SK-N-SH treated with all-trans-retinoic acid at 6 μM for 48 hours (cell line): ENCODE results near the gene NT5DC1.

Experiments used
- ATAC-seq: fragments of 200-7000 bp; cut with Tn5 transposase; 3 replicates; pipeline ENCODE4 v1.9.1; 2020; ENCODE audit warnings: mild to moderate bottlenecking, moderate library complexity
- ARNTL ChIP-seq: fragments of 450-650 bp; formaldehyde crosslinking; IDR thresholded peaks from 2 replicates; pipeline ENCODE4 v1.5.0; 2020; ENCODE audit warnings: low read depth, mild to moderate bottlenecking, moderate library complexity, borderline replicate concordance
- BACH2 ChIP-seq: fragments of 250-450 bp; sonication (Bioruptor Pico); IDR thresholded peaks from 2 replicates; pipeline ENCODE4 v1.9.0; 2021; ENCODE audit warnings: mild to moderate bottlenecking, borderline replicate concordance
- CREB5 ChIP-seq: fragments of 250-450 bp; sonication (Bioruptor Pico); IDR thresholded peaks from 2 replicates; pipeline ENCODE4 v1.5.1; 2020; ENCODE audit warnings: low read depth, mild to moderate bottlenecking, moderate library complexity
- CSDC2 ChIP-seq: fragments of 250-450 bp; sonication (Bioruptor Pico); IDR thresholded peaks from 2 replicates; pipeline ENCODE4 v1.5.0; 2020; ENCODE audit warnings: mild to moderate bottlenecking, moderate library complexity
- CSRNP3 ChIP-seq: fragments of 250-450 bp; sonication (Bioruptor Pico); IDR thresholded peaks from 2 replicates; pipeline ENCODE4 v1.5.1; 2021; ENCODE audit warnings: mild to moderate bottlenecking, moderate library complexity
- ESRRG ChIP-seq: fragments of 250-450 bp; sonication (Bioruptor Pico); IDR thresholded peaks from 2 replicates; pipeline ENCODE4 v1.6.1; 2021; ENCODE audit warnings: mild to moderate bottlenecking
- GLIS3 ChIP-seq: fragments of 250-450 bp; sonication (Bioruptor Pico); IDR thresholded peaks from 2 replicates; pipeline ENCODE4 v1.5.0; 2020; ENCODE audit warnings: mild to moderate bottlenecking, moderate library complexity
- ISL1 ChIP-seq: fragments of 250-450 bp; sonication (Bioruptor Pico); IDR thresholded peaks from 2 replicates; pipeline ENCODE4 v2.1.2; 2022; ENCODE audit warnings: mild to moderate bottlenecking, moderate library complexity
- OSR1 ChIP-seq: fragments of 250-450 bp; sonication (Bioruptor Pico); IDR thresholded peaks from 2 replicates; pipeline ENCODE4 v1.8.0; 2022; ENCODE audit warnings: moderate library complexity, mild to moderate bottlenecking, inconsistent platforms
- PATZ1 ChIP-seq: fragments of 250-450 bp; sonication (Bioruptor Pico); IDR thresholded peaks from 2 replicates; pipeline ENCODE4 v1.8.0; 2020; ENCODE audit warnings: mild to moderate bottlenecking, moderate library complexity, borderline replicate concordance
- POU6F1 ChIP-seq: fragments of 250-450 bp; sonication (Bioruptor Pico); IDR thresholded peaks from 2 replicates; pipeline ENCODE4 v1.8.0; 2021; ENCODE audit warnings: low read depth, mild to moderate bottlenecking, moderate library complexity, borderline replicate concordance
- PPARA ChIP-seq: fragments of 250-450 bp; sonication (Bioruptor Pico); IDR thresholded peaks from 2 replicates; pipeline ENCODE4 v1.5.0; 2020; ENCODE audit warnings: mild to moderate bottlenecking, borderline replicate concordance
- RARB ChIP-seq: fragments of 250-450 bp; sonication (Bioruptor Pico); IDR thresholded peaks from 2 replicates; pipeline ENCODE4 v1.8.0; 2021; ENCODE audit warnings: mild to moderate bottlenecking, moderate library complexity
- SNAI2 ChIP-seq: fragments of 250-450 bp; sonication (Bioruptor Pico); IDR thresholded peaks from 2 replicates; pipeline ENCODE4 v1.5.0; 2020; ENCODE audit warnings: mild to moderate bottlenecking, moderate library complexity
- TCF4 ChIP-seq: fragments of 250-450 bp; sonication (Bioruptor Pico); IDR thresholded peaks from 2 replicates; pipeline ENCODE4 v1.8.0; 2021; ENCODE audit warnings: mild to moderate bottlenecking, moderate library complexity, borderline replicate concordance
- TOX ChIP-seq: fragments of 250-450 bp; sonication (Bioruptor Pico); IDR thresholded peaks from 2 replicates; pipeline ENCODE4 v1.8.0; 2021; ENCODE audit warnings: mild to moderate bottlenecking, moderate library complexity, borderline replicate concordance
- TSHZ2 ChIP-seq: fragments of 250-450 bp; sonication (Bioruptor Pico); IDR thresholded peaks from 2 replicates; pipeline ENCODE4 v1.5.0; 2020; ENCODE audit warnings: mild to moderate bottlenecking, moderate library complexity
- ZC3H10 ChIP-seq: fragments of 250-450 bp; sonication (Bioruptor Pico); IDR thresholded peaks from 2 replicates; pipeline ENCODE4 v1.5.1; 2021; ENCODE audit warnings: mild to moderate bottlenecking, moderate library complexity
- ZFP3 ChIP-seq: fragments of 250-450 bp; sonication (Bioruptor Pico); IDR thresholded peaks from 2 replicates; pipeline ENCODE4 v1.5.0; 2020; ENCODE audit warnings: mild to moderate bottlenecking, moderate library complexity
- ZFP30 ChIP-seq: fragments of 450-650 bp; formaldehyde crosslinking; IDR thresholded peaks from 2 replicates; pipeline ENCODE4 v1.5.0; 2022; ENCODE audit warnings: mild to moderate bottlenecking, moderate library complexity
- ZNF565 ChIP-seq: fragments of 450-650 bp; formaldehyde crosslinking; conservative IDR thresholded peaks from 2 replicates; pipeline ENCODE4 v1.5.0; 2020; ENCODE audit warnings: low read depth, mild to moderate bottlenecking, moderate library complexity
- ZNF70 ChIP-seq: fragments of 450-650 bp; formaldehyde crosslinking; IDR thresholded peaks from 2 replicates; pipeline ENCODE4 v1.5.0; 2020; ENCODE audit warnings: mild to moderate bottlenecking, moderate library complexity

NT5DC1 gene

GRCh38 chr6:116221911-116222310, 121.3 kb downstream of the NT5DC1 start:
- TF ChIP-seq ZFP3 (no peak), ZC3H10 (CRISPR knock-in tag) (no peak), CSDC2 (no peak), POU6F1 (no peak), PPARA (CRISPR knock-in tag) (no peak), ZNF565 (CRISPR knock-in tag) (no peak), RARB (no peak), CREB5 (CRISPR knock-in tag) (no peak), TCF4 (CRISPR knock-in tag) (no peak), TSHZ2 (CRISPR knock-in tag) (no peak), ZNF70 (CRISPR knock-in tag) (no peak), BACH2 (no peak), SNAI2 (CRISPR knock-in tag) (no peak), ZFP30 (CRISPR knock-in tag) (no peak), CSRNP3 (CRISPR knock-in tag) (no peak), OSR1 (CRISPR knock-in tag) (no peak), GLIS3 (CRISPR knock-in tag) (no peak), TOX (CRISPR knock-in tag) (no peak), PATZ1 (CRISPR knock-in tag) (no peak), ESRRG (CRISPR knock-in tag) (no peak)
- no peak for ATAC-seq

GRCh38 chr6:116223355-116223754, 122.7 kb downstream of the NT5DC1 start:
- ATAC-seq, result no peak
- TF ChIP-seq OSR1 (CRISPR knock-in tag) (no peak), ISL1 (CRISPR knock-in tag) (no peak), ESRRG (CRISPR knock-in tag) (no peak), ZFP3 (no peak), CSDC2 (no peak), TCF4 (CRISPR knock-in tag) (no peak), TOX (CRISPR knock-in tag) (no peak), GLIS3 (CRISPR knock-in tag) (no peak), ARNTL (CRISPR knock-in tag) (no peak), ZFP30 (CRISPR knock-in tag) (no peak)

- peak; percentile 100 for ATAC-seq
- TF ChIP-seq CREB5 (CRISPR knock-in tag) (no peak), ZFP3 (no peak), OSR1 (CRISPR knock-in tag) (no peak), ZC3H10 (CRISPR knock-in tag) (no peak), ESRRG (CRISPR knock-in tag) (no peak), CSRNP3 (CRISPR knock-in tag) (no peak), POU6F1 (no peak)
Observed at GRCh38 chr6:116229287-116229913, 128.7 kb downstream of the NT5DC1 start.
